Smooth muscle cell of the brain vasculature (primary cell): ENCODE measurements around the gene ICOS.

Experiments
- DNase-seq: peaks from one replicate; pipeline ENCODE4 v3.0.0-alpha.2; 2012; ENCODE audit warnings: low read depth, low spot score

Gene ICOS, protein sequence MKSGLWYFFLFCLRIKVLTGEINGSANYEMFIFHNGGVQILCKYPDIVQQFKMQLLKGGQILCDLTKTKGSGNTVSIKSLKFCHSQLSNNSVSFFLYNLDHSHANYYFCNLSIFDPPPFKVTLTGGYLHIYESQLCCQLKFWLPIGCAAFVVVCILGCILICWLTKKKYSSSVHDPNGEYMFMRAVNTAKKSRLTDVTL

DNA sequence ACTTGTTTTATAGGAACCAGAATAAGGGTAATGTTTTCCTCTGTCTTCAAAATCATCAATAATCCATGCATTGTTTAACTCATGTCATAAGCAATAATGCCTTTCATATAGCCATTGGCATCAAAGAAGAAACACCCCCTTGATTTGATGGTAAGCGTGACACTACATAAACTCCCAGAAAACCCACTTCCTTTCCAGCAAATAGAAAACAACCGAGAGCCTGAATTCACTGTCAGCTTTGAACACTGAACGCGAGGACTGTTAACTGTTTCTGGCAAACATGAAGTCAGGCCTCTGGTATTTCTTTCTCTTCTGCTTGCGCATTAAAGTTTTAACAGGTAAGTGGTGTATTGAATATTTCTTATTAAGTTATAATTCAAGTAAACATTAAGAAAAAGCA lies at the start of gene ICOS:
Gene ICOS (plus strand): TSS at position 229 of the 400 bp plus-strand sequence. CDS start 52 bp downstream, at position 281.
- DNase-seq: no peak

DNA sequence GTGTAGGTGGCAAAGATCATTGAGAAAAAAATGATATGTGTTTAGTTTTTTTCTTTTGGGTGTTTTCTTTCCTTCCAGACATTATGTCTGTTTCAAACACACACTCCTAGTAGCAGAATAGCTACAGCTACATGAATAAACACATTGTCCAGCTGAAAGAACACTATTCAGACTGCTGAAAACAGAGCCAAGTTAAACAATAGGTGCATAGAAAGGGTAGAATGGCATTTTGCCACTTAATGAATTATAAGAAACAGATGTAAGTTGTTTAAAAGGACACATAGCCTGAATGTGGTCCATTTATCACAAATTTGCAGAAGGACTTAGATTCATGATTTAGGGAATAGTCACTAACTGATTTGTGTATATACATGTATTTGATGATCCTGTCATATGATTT lies 48.9 kb upstream of the ICOS start:
- no peak for DNase-seq

DNA sequence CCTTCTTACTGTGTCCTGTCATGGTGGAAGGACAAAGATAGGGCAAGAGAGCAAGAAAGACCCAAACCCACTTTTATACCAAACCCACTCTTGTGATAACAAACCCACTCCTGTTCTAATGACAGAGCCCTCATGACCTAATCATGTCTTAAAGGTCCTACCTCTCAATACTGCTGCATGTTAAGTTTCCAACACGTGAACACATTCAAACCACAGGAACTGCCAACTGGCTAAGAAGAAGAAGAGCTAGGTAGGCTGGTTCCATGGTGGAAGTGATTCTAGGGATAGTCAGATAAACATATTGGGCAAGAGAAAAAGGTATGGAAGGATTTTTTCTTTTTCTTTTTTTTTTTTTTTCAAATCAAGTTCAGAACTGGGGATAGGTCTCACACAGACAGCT lies 47.0 kb upstream of the ICOS start:
- no peak for DNase-seq

DNA sequence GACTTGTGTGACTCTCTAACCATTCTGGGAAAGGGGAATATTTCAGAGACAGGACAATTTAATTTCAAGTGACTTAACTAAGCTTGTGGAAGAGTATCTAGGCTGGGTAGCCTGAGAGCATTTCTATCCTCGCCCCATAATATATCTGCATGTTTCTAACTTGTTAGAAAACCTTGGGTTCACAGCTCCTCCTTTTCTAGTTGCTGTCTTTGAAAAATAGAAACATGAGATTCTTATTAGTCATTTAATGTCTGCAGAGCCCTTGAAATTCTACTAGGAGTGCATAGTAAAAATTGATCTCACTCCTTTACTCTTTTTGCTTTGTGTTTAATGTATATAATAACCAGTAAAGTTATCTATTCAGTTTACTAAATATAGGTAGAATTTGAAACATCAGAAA lies 46.6 kb upstream of the ICOS start:
- DNase-seq: no peak

GRCh38 chr2:203890733-203891132 lies 45.8 kb upstream of the ICOS start:
- no peak for DNase-seq

DNA sequence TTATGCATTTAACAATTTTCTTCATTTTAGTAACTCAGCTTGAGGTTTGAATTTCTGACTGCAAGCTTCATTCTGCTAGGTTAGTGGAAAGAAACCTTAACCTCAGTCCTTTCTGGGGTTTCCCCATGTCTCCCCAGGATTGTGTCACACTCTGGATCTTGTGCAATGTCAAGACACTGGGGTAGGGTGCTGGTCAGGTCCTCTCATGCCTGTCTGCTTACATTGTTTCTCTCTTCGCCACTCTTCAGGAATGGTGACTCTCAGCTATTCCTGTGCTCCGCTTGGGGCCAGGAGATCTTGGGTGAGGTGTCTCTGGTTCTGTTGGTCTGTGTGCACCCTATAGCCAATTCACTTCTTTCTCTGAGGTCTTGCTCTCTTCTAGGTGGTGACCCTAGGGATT lies 45.1 kb upstream of the ICOS start:
- DNase-seq: no peak

DNA sequence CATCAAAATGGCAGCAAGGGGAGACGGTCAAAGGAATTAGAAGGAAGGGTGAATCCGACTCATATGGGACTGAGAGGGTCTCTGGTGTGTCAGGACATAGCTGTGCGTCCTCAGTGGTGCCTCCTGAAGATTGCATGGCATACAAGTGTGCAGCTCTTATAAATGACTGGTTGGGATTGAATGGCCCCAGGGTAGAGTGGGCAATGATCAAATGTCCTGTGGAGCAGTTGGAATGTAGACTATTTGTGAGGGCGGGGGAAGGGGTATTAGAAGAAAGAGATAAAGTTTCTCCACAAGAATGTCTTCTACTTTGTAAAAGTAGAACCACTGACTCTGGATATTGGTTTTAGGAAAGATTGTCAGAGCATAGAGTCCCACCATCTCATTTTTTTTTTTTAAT lies 44.4 kb upstream of the ICOS start:
- DNase-seq: no peak

DNA sequence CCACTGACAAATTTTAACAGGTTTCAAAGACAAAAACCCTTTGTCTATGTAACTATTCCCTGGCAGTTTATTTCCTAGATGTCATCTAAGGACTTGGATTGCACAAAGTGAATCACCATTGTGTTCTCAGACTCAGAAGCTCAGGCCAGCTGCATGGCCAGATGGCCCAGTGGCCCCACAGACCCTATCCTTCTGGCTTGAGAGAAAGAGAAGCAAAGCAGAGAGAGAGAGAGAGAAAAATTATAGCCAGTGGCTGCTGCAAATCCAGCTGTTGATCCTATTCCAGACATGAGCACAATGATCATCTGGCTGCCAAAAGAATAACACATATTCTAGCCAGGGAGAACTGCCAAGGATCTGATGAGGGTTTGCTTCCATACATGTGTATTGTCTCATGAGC lies 43.2 kb upstream of the ICOS start:
- no peak for DNase-seq

- DNase-seq: no peak
Observed at GRCh38 chr2:203893840-203894239, 42.7 kb upstream of the ICOS start.

- DNase-seq: no peak
Observed at GRCh38 chr2:203894262-203894661, 42.3 kb upstream of the ICOS start.

GRCh38 chr2:203897544-203897943 lies 39.0 kb upstream of the ICOS start:
- no peak for DNase-seq

GRCh38 chr2:203898657-203899056 lies 37.9 kb upstream of the ICOS start:
- no peak for DNase-seq

DNA sequence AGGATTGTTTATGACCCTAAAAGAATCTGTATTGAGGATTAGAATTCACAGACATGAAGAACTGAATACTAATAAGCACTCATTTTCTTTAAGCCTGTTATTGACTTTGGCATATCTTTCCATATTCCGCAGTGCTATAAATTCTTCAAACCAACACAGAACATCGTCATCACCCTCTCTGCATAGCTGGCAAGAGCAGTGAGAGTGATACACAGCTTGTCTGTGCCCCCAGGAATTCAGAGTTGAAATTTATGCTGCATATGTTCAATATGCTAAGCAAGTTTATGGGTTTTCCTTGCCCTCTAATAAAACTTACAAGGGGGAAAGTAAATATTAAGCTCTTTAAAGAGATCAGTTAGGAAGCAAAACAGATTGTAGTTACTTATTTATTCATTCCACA lies 36.3 kb upstream of the ICOS start:
- no peak for DNase-seq

GRCh38 chr2:203904022-203904421 lies 32.5 kb upstream of the ICOS start:
- no peak for DNase-seq

DNA sequence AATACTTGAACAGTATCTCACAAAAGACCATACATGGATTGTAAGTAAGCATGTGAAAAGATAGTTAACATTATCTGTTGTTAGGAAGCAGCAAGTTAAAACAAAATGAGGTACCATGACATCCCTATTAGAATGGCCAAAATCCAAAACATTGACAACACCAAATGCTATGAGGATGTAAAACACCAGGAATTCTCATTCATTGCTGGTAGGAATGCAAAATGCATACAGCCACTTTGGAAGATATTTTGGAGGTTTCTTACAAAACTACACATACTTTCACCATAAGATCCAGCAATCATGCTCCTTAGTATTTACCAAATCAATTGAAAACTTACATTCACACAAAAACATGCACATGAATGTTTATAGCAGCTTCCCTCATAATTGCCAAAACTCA lies 30.9 kb upstream of the ICOS start:
- DNase-seq: no peak

GRCh38 chr2:203908066-203908796 lies 28.3 kb upstream of the ICOS start:
- no peak for DNase-seq

DNA sequence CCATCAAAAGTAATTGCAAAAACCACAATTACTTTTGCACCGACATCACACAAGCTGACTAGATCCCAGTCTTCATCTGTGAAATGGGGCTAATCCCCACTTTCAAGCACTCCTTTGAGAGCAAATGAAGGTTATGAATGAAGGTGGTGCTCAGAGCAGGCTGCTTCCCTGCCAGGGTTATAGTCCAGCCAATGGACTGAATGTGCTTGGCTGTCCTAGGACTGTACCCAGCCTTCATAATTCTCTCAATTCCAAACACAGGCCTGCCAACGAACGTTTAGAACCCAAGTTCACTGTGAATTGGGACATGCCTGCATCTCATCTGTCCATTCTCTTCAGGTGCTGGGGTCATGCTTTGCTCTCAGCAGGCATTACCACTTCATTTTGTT lies 27.8 kb upstream of the ICOS start:
- no peak for DNase-seq

GRCh38 chr2:203909261-203909967 lies 27.1 kb upstream of the ICOS start:
- peak; percentile 52 for DNase-seq

- no peak for DNase-seq
Observed at GRCh38 chr2:203909974-203910373, 26.6 kb upstream of the ICOS start.

DNA sequence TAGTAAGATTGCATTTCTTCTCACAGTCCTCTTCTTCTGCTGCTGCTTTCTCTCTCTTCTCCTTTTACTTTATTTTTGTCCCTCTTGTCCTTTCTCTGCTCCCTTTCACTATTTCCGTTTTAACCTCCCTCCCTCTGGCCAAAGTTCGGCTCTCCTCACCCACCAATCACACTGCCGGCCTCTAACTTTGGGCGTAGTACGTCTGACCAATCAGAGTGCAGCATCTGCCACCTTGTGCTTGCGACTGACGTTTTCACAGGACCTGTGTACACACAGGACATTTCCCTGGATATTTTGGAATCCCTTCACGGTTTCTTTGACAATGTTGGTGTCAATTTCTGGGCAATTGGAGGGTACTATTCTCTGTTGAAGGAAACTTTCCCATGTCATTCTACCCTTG lies 22.6 kb upstream of the ICOS start:
- no peak for DNase-seq

DNA sequence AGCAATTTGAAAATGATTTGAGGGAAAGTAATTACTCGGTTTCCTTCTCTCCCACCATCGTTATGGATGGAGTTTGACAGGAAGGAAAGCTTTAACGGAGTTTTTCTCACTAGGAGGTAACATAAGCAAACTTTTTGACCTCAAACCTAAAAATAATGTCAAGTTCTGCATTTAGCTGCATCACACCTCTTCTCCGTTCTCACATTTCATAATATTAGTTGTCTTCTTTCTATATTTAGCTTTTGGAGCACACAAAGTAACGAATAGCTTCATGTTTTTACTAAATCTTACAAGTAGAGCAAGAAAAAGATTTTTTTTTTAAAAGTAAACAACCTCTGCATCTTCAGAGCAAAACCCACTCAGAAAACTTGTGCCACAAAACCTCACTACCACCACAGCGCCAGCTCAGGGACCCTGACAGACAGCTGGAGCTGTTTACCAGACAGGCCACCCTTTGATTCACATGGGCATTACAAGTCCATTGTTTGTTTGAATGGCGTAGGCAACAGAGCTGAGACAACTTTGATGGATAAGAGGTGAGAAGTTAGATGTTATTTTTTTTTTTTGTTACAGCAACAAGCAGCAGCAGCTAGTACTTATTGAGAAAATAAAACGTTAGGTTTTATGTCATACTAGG lies 21.9 kb upstream of the ICOS start:
- no peak for DNase-seq

GRCh38 chr2:203915256-203915655 lies 21.3 kb upstream of the ICOS start:
- DNase-seq: no peak

DNA sequence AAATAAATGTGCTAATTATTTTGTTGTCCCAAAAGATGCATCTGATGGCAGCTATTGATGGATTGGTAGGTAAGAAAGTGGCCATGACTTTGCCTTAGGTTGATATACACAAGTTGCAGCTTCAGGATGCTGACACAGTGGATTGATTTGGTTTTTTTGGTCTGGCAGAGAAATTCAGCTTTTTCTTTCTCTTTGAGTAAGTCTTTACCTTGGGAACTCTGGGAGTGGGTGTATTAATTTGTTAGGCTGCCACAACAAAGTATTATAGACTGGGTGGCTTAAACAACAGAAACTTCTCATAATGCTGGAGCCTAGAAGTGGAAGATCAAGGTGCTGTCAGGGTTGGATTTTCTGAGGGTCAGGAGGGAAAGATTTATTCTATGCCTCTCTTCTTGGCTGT lies 19.8 kb upstream of the ICOS start:
- DNase-seq: no peak
